HG03460 (cell line): ENCODE measurements around the gene TIMM44.
"Not testable (repeated sequence)": the region's sequence is repeated elsewhere in the genome, so short reads cannot be mapped to it uniquely, and the experiment has no call there.

Experiments used
- ATAC-seq: cut with Tn5 transposase; IDR thresholded peaks from one replicate; pipeline ENCODE4 v1.9.1; 2021; ENCODE audit not compliant: unreplicated experiment

TIMM44 gene

GRCh38 chr19:7902796-7903243 is 40.6 kb downstream of the TIMM44 start:
- no peak for ATAC-seq

- ATAC-seq, result no peak
These were observed 42.1 kb downstream of the TIMM44 start for GRCh38 chr19:7901337-7901736.

- no peak for ATAC-seq
These were observed 42.5 kb downstream of the TIMM44 start for GRCh38 chr19:7900931-7901330.

- no peak for ATAC-seq
These were observed 43.0 kb downstream of the TIMM44 start for GRCh38 chr19:7900401-7900870.

GRCh38 chr19:7899751-7900378 is 43.6 kb downstream of the TIMM44 start:
- ATAC-seq, result no peak

GRCh38 chr19:7898967-7899366 is 44.5 kb downstream of the TIMM44 start:
- no peak for ATAC-seq

GRCh38 chr19:7897292-7897691 is 46.2 kb downstream of the TIMM44 start:
- no peak for ATAC-seq

GRCh38 chr19:7895565-7895964 is 47.9 kb downstream of the TIMM44 start:
- no peak for ATAC-seq

GRCh38 chr19:7894612-7895309 is 48.7 kb downstream of the TIMM44 start:
- no peak for ATAC-seq

- ATAC-seq, result not testable (repeated sequence)
These were observed 49.9 kb downstream of the TIMM44 start for GRCh38 chr19:7893362-7894101.

- no peak for ATAC-seq
These were observed 54.6 kb downstream of the TIMM44 start for GRCh38 chr19:7888826-7889217.

- no peak for ATAC-seq
These were observed 55.2 kb downstream of the TIMM44 start, which contains the start of gene LRRC8E for GRCh38 chr19:7888145-7888825. LRRC8E (plus strand) TSS chr19:7888510; CDS start chr19:7895604, 7,094 bp downstream.

- ATAC-seq, result no peak
These were observed 55.9 kb downstream of the TIMM44 start for GRCh38 chr19:7887408-7888144.

- no peak for ATAC-seq
These were observed 57.6 kb downstream of the TIMM44 start for GRCh38 chr19:7885818-7886217.

- ATAC-seq, result no peak
These were observed 59.5 kb downstream of the TIMM44 start for GRCh38 chr19:7883796-7884570.

GRCh38 chr19:7883105-7883504 is 60.4 kb downstream of the TIMM44 start:
- ATAC-seq, result no peak

- ATAC-seq, result no peak
These were observed 61.6 kb downstream of the TIMM44 start for GRCh38 chr19:7881910-7882309.

GRCh38 chr19:7879836-7880235 is 63.6 kb downstream of the TIMM44 start:
- ATAC-seq, result no peak

- no peak for ATAC-seq
These were observed 64.2 kb downstream of the TIMM44 start for GRCh38 chr19:7879111-7879807.
